GM21528 (cell line): Measurements from ENCODE around the gene RAD21L1.
"Not testable (repeated sequence)": the region's sequence is repeated elsewhere in the genome, so short reads cannot be mapped to it uniquely, and the experiment has no call there.

Experiments used
- ATAC-seq: cut with Tn5 transposase; IDR thresholded peaks from one replicate; pipeline ENCODE4 v1.9.1; 2021; ENCODE audit warnings: mild to moderate bottlenecking, moderate library complexity; ENCODE audit not compliant: unreplicated experiment, low FRiP score

RAD21L1 gene

DNA sequence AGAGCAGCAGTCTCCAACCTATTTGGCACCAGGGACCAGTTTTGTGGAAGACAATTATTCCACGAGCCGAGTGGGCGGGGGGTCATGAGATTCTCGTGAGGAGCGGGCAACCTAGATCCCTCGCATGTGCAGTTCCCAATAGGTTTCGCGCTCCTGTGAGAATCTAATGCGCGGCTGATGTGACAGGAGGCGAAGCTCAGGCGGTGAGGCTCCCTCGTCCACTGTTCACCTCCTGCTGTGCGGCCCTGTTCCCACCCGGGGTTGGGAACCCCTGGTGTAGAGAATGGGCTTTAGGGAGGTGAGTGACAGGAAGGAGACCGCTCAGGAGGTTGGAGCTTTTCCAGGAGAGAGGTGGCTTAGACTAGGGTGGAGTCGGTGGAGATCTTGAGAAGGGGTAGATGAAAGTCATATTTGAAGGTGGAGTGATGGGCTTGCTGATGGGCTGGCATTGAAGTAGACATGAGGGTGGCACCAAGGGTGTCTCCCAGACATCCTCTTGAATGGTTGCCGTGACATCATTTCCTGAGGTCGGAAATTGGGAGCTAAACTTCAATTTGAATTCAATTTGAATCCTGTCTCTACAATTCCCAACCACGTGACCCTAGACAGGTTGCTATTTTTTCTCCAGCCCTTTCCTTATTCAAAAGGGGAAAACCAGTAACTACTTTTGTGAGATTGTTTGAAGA is 1.5 kb upstream of the RAD21L1 start:
- ATAC-seq: no peak

DNA sequence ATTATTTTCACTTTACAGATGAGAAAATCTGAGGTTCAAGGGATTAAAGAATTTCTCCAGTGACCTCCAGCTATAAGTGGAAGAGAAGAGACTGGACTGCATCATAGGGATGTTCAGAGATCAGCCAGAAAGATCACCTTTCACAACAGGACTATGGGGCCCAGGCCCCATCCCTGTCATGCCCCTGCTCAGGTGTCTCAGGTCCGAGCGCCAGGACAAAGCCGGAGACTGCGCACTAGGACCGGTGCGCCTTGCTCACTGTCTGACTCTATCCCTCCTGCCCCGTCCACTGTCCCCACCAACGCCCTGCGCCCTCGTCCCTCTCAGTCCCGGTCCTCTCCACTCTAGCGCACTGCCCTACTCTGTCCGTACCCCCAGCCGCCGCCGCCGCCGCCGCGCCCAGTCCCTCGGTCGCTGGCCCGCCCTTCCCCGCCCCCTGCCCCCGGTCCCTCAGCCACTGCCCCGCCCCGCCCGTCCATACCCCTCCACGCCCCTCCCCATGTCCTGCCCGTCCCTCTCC is 521 bp upstream of the RAD21L1 start:
- ATAC-seq: no peak

DNA sequence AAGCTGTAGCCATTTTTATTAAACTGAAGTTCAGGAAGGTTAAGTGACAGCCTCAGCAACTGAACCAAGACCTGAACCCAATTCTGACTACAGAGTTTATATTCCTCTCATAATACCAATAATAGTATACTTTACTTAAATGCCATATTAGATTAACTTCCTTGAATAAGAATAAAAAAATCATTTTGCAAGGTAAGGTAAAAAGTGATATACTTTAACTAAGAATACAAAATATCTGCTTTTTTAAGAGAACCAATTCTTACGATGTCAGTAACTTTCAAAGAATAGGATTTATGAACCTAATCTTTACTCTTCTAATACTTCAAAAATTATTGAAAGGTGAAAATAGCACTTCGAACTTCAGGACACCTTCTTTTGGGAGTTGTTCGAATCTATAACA is 3.7 kb downstream of the RAD21L1 start:
- no peak for ATAC-seq

DNA sequence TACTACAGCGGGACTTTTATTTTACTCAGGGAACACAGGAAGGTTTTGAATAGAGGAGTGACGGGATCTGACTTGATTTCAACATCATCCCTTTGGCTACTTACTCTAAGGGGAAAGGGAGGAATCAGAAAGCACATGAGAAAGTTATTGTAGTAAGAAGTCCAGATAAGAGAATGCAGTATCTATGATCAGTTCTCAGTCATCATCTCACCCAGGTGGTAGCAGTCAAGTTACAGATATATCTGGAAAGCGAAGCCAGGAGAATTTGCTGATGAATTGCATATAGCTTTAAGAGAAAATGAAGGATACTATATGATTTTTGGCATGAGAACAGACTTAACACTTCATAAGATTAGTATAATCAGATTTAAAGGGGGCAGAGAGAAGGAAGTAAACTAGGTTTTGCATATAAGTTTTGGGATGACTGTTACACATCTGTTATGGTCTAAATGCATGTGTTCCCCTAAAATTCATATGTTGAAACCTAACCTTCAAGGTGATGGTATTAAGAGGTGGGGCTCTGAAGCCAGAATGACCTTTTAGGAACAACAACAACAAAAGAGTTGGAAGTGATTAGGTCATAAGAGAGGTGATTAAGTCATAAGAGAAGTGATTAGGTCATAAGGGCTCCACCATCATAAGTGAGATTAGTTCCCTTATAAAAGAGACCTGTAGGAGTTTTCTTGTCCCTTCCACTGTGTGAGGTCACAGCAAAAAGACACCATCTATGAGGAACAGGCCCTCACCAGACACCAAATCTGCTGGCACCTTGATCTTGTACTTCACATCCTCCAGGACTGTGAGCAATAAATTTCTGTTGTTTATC is 6.7 kb downstream of the RAD21L1 start:
- ATAC-seq: no peak

DNA sequence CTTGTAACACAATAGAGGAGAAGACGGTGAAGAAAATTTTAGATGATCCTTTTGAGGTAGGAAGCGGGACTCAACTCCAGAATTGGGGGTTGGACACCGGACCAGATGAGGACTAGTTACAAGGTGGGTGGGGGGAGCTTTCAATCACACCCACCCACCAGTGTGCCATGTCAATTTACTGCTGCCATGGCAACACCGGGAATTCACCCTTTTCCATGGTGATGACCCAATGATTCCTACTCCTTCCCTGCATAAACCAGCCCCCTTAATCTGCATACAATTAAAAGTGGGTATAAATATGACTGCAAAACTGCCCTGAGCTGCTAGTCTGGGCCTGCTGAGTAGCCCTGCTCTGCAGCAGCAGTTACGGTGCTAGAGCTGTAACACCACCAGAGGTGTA is 14.7 kb downstream of the RAD21L1 start:
- no peak for ATAC-seq

DNA sequence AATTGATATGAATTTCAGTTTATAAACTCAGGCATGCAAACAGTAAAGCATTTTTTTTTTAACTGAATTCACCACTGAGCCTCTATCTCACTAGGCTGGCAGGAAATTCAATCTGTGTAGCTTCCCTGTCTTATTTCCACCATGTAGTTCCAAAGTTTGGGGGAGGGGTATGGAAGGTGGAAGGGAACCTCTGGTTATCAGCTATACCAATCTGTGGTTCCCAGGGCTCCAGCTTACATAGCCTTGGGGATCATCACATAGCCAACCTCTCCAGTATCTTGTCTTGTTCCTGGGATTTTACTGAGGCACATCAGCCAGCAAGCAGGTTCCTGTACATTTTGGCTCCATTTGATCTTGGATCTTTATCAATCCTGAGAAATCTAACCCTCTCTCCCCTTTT is 15.6 kb downstream of the RAD21L1 start:
- no peak for ATAC-seq

DNA sequence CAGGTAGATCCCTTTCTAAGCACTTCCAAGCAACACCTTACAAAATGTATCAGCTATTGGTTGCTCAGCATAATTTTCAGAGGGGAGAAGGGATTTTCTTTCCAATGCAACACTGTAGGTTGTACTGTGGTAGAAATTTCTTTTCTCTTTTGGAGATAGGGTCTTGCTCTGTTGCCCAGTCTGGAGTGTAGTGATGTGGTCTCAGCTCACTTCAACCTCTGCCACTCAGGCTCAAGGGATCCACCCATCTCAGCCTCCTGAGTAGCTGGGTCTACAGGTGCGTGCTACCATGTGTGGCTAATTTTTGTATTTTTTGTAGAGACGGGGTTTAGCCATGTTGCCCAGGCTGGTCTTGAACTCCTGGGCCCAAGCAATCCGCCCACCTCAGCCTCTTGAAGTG is 16.3 kb downstream of the RAD21L1 start:
- no peak for ATAC-seq

DNA sequence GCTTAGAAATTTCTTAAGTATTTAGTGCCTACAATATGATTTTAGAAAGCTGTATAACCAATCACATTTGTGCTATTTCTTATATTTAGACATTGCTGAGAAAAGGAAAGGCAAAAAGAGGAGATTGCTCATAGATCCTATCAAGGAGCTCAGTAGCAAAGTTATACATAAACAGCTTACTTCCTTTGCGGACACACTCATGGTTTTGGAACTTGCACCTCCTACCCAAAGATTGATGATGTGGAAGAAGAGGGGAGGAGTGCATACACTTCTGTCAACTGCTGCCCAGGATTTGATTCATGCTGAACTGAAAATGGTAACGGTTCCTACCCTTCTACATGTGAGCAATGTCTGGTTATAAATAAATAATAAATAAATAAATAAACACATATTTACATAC is 16.7 kb downstream of the RAD21L1 start:
- ATAC-seq: no peak

DNA sequence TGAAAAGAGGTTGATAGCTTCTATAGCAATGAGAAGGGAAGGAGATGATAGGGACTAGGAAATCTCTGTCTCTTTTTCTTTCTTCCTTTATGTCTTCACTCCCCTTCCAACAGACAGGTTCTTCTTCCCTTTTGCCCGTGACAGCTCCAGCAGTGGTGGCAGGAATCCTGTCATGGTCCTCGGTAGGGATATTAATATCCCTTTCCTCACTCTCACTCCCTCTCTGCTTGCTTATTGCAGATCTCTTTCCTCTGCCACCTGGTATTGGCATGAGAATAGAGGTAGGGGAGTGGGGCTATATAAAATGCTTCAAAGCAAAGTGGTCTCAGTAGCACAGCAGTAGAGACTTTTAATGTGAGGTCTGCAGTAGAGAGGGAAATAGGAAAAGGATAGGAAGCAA is 19.7 kb downstream of the RAD21L1 start:
- no peak for ATAC-seq

DNA sequence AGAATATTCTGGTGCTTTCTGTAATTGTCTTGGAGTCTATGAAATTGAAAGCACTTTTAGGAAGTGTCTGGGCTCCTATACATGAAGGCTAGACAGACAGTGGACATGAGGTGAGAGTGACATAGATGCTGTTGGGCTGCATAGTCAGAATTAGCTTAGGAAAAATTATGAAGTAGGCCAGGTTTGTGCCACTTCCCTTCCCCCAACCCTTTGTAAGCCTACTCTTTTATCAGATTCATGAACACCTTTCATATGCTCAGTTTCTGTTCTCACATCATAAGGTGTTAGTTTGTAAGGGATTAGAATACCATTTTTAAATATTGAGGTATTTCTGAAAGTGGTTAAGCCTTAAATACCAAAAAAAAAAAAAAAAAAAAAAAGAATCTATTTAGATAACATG is 21.8 kb downstream of the RAD21L1 start:
- ATAC-seq: no peak

DNA sequence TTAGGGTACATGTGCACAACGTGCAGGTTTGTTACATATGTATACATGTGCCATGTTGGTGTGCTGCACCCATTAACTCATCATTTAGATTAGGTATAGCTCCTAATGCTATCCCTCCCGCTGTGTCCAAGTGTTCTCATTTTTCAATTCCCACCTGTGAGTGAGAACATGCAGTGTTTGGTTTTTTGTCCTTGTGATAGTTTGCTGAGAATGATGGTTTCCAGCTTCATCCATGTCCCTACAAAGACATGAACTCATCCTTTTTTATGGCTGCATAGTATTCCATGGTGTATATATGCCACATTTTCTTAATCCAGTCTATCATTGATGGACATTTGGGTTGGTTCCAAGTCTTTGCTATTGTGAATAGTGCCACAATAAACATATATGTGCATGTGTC is 24.4 kb downstream of the RAD21L1 start:
- not testable (repeated sequence) for ATAC-seq

DNA sequence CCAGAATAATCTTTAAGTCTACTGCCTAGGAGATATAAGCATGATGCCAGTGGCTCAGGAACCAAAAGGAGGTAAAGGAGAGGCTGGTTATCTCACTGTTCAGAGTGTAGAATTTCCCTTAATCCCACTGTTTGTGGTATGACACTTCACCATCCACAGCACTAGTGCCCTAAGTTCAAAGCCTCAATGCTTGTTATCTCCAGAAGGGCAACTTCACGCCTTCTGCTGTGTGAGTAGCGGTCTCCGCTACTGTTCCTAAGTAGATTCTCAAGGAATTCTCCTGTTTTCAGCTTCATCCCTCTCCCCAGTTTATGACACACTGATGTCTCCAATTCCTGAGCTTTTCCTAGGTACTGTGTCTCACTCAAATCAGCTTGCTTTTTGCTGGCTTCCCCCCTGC is 26.6 kb downstream of the RAD21L1 start:
- no peak for ATAC-seq

DNA sequence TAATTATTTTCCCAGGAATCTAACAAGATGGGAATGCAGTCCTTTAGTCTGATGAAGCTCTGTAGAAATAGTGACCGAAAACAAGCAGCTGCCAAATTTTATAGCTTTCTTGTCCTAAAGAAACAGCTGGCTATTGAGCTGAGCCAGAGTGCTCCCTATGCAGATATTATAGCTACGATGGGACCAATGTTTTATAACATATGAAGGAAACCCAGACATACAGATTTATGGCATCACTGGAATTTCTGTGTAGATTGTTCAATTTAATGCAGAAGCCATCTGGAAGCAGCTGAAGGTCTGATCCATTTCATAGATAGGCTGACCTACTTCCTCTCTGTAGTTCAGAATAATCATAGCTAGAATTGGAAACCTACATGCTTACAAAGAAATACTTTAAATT is 28.4 kb downstream of the RAD21L1 start:
- no peak for ATAC-seq

DNA sequence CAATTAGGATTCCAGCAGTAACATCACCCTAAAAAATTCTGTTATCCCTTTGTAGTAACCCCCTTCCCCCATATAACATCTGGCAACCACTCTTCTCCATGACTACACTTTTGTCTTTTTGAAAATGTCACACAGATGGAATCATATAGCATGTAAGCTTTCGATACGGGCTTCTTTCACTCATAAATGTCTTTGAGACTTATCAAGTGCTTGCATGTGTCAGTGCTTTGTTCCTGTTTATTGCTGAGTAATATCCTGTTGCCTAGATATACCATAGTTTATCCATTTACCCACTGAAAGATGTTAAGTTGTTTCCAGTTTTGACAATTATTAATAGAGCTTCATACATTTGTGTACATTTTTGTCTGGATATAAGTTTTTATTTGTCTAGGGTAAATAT is 29.8 kb downstream of the RAD21L1 start:
- ATAC-seq: no peak

DNA sequence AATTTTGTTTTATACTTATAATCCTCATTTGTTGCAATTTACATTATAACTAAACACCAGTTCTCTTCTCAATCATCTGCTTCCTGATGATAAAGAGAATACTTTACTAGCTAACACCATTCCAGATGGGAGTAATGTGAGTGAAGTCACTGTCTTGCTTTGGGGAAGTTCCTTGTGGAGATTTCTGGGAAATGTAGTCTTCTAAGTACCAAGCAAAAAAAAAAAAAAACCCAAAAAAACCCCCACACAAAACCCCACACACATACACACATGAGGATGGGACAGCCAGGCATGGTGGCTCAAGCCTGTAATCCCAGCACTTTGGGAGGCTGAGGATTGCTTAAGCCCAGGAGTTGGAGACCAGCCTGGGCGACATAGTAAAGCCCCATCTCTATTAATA is 38.0 kb downstream of the RAD21L1 start:
- ATAC-seq: no peak

DNA sequence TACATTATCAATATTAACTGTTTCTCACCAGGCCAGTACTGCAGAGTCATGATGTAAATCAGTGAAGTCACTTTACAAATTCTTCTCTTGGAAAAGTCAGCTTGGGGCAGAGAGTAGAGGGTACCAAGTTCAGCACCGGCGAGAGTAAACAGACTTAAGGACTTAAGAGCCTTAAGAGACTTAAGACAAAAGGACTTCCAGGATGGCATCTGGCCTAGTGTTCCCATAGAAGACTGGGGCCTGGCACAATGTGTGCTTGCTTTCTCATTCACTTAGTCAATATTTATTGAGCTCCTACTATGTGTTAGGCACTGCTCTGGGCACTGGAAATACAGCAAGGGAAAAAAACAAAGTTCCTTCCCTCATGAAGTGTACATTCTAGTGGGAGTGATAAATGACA is 38.9 kb downstream of the RAD21L1 start:
- no peak for ATAC-seq

DNA sequence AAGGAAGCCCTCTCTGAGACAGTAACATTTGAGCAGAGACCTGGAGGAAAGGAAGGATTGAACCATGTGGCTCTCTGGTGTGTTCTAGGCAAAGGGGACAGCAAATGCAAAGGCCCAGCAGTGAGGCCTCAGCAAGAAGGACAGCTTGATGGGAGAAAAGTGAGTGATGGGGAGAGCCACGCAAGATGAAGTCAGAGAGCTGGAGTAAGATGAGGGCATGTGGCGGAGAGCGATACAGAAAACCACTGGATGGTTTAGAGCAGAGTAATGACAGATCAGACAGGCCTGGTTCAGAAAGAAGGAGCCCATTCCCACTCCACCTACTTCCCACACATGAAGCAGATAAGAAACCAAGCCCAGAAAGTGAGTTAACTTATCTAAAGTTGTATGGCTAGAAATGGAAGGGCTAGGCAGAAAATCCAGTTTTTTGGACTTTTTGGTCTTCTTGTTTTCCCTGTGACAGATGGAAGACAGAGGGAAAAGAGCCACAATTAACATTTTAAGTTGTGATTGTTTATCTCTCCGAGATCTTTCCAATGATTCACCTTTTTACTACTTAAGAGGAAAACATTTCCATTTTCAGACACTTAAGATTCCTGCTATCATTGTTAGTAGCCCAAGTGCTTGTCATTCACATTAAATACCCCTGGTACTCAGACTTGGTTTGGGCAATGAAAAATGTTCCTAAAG is 39.5 kb downstream of the RAD21L1 start:
- ATAC-seq: no peak

DNA sequence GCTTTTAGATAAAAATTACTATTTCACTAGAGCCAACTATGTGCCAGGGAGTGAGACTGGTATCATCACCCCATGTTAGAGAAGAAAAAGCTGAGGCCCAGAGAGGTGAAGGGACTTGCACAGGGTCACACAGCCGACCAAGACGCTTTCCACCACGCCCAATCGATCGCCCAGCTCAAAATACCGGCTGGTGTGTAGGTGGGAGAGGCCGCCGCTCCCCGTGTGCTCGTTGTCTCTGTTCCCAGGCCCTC is 40.0 kb downstream of the RAD21L1 start:
- no peak for ATAC-seq

DNA sequence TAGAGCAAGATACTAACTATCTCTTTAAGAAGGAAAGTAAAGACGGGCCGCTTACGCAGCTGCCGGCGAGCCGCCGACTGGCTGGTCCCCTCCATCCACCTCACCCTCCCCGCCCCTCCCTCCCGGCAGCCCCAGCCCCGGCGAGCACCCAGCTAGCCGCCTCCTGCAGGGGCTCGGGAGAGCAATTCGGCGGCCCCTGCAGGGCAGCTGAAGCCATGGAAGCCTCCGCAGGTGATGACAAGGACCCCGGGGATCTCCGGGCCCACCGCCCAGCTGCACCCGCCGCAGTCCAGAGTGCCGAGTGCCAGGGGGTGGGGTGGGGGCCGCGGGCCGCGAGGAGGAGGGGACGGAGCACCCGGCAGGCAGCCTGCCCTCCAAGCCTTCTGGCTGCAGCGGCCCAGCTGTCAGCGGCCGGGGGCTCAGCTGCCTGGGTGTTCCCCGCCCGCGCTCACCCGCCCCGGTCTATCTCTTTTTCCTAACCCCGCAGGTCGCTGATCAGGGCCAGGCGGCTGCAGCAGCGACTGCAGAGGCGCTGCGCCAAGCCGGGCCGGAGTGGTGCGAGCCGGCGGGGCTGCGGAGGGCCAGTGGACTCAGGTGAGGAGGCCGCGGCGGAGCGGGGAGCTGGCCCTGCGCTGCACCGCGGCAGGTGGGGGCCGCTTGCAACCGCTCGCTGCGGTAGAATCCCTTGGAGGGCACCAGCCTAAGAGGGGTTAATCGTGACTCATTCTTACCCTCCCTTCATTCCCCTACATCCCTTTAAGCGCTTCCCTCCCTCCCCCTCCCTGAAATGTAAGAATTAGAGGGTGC is 40.5 kb downstream of the RAD21L1 start, which contains the start of gene SNPH:
TSS of gene SNPH (plus strand) at position 128 of the 807 bp plus-strand sequence. CDS start 29,946 bp downstream, outside the sequence.
- ATAC-seq: peak; percentile 70

DNA sequence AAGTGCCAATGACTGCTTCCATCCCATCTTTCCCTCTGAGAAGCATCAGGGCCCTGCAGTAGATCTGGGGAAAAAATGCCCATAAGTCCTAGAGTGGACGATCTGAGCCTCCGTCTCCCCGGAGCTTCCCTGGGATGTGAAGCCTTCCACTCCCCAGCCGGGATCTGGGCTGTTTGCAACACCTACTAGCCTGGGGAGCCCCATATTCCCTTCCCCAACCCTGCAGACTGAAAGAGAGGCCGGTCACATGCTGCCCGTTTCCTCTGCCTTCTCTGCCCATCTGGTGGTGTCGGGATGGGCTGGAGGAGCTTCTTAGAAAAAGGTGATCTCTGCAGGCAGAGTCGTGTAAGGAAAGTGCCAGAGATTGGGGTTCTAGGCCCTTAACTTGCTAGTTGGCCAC is 41.3 kb downstream of the RAD21L1 start:
- ATAC-seq: no peak
